GM12878 (cell line): ENCODE results near the gene PPIF. TPM values are rescaled to one million over a fixed set of nuclear protein-coding genes. Genes with fewer than 3 reads are reported as not detected.

ENCODE experiments used
- ATAC-seq: fragments of 200-7000 bp; cut with Tn5 transposase; 3 replicates; pipeline ENCODE4 v1.9.1; 2020; ENCODE audit warnings: mild to moderate bottlenecking, moderate library complexity
- BruUV-seq: library from RNA; stranded (reverse); fragments of 400-500 nt; replicated peaks from 2 replicates; lab custom pipeline; 2021; lab: Mats Ljungman, UMichigan
- CTCF ChIA-PET: fragments of 300-600 bp; sonication (Branson Sonifier 250); formaldehyde crosslinking; extraction: SDS; loops from one replicate; lab custom pipeline; 2021; ENCODE audit warnings: inconsistent platforms; lab: Yijun Ruan, JAX
- POLR2A ChIA-PET: fragments of 350-600 bp; formaldehyde crosslinking; extraction: SDS; loops from one replicate; lab custom pipeline; 2021; ENCODE audit warnings: inconsistent platforms; lab: Charles Lee
- RAD21 ChIA-PET: fragments of 300-600 bp; sonication (Branson Sonifier 250); formaldehyde crosslinking; loops from one replicate; lab custom pipeline; 2023; ENCODE audit warnings: antibody characterized with exemption; ENCODE audit not compliant: unreplicated experiment; lab: Charles Lee
- SMC1A ChIA-PET: fragments of 300-600 bp; sonication (Branson Sonifier 250); formaldehyde crosslinking; loops from one replicate; lab custom pipeline; 2023; ENCODE audit not compliant: unreplicated experiment, uncharacterized antibody; lab: Charles Lee
- DNase-seq: peaks from one replicate; pipeline ENCODE4 v3.0.0-alpha.2; 2011; ENCODE audit warnings: low read depth, low spot score
- FAIRE-seq: peaks from 3 replicates; lab custom pipeline; 2011; peaks lifted over from hg19 to GRCh38; lab: Jason Lieb, UNC
- H2AFZ ChIP-seq: 2 replicates; pipeline ENCODE4 v1.6.0; 2011; ENCODE audit warnings: low read depth, low read length, control low read depth; ENCODE audit not compliant: control insufficient read depth
- H3K27ac ChIP-seq: 2 replicates; pipeline ENCODE4 v1.5.1; 2011; ENCODE audit warnings: control low read depth; ENCODE audit not compliant: control insufficient read depth, insufficient read depth
- H3K27me3 ChIP-seq, 2 experiments: replicated peaks in 1 of 2; 2 replicates each; pipeline versions ENCODE4 v1.6.0 to v1.6.1; 2011; ENCODE audit warnings: low read length in 1 of 2; ENCODE audit not compliant: control insufficient read depth in 2 of 2, insufficient read depth in 2 of 2
- H3K36me3 ChIP-seq, 2 experiments: 2 replicates each; pipeline ENCODE4 v1.5.1; 2011; ENCODE audit warnings: low read length in 1 of 2; ENCODE audit not compliant: control insufficient read depth in 2 of 2, insufficient read depth in 2 of 2
- H3K4me1 ChIP-seq: 2 replicates; pipeline ENCODE4 v1.6.1; 2011; ENCODE audit warnings: mild to moderate bottlenecking, low read length, moderate library complexity, mixed read lengths; ENCODE audit not compliant: control insufficient read depth, insufficient read depth
- H3K4me2 ChIP-seq: 2 replicates; pipeline ENCODE4 v1.6.0; 2011; ENCODE audit warnings: control low read depth; ENCODE audit not compliant: control insufficient read depth, insufficient read depth
- H3K4me3 ChIP-seq: fragments of 200-600 bp; sonication (generic); 2 replicates; pipeline ENCODE4 v1.5.1; 2016
- H3K79me2 ChIP-seq: 2 replicates; pipeline ENCODE4 v1.6.0; 2011; ENCODE audit warnings: low read length; ENCODE audit not compliant: control insufficient read depth, insufficient read depth
- H3K9ac ChIP-seq: 2 replicates; pipeline ENCODE4 v1.8.0; 2011; ENCODE audit warnings: low read length, control low read depth, mixed read lengths; ENCODE audit not compliant: control insufficient read depth, insufficient read depth
- H3K9me3 ChIP-seq: replicated peaks from 3 replicates; pipeline ENCODE4 v1.5.1; 2011; ENCODE audit warnings: mild to moderate bottlenecking, low read length; ENCODE audit not compliant: control insufficient read depth, insufficient read depth
- H4K20me1 ChIP-seq: 2 replicates; pipeline ENCODE4 v1.6.0; 2011; ENCODE audit not compliant: control insufficient read depth, insufficient read depth
- EED ChIP-seq: sonication (generic); IDR thresholded peaks from 2 replicates; pipeline ENCODE4 v1.6.1; 2016; ENCODE audit warnings: antibody characterized with exemption, low read depth
- ESRRA ChIP-seq: IDR thresholded peaks from 2 replicates; pipeline ENCODE4 v1.6.1; 2012; ENCODE audit warnings: mild to moderate bottlenecking, low read length, improper control_type of control experiment
- FOS ChIP-seq: IDR thresholded peaks from 3 replicates; pipeline ENCODE4 v1.6.1; 2011; ENCODE audit warnings: borderline replicate concordance; ENCODE audit not compliant: insufficient read length; ENCODE audit errors: extremely low read depth
- GABPA ChIP-seq: IDR thresholded peaks from 2 replicates; pipeline ENCODE4 v1.6.1; 2014; ENCODE audit warnings: antibody characterized with exemption, low read depth, mild to moderate bottlenecking, inconsistent platforms
- KAT2A ChIP-seq: conservative IDR thresholded peaks from 2 replicates; pipeline ENCODE4 v1.6.1; 2011; ENCODE audit warnings: low read depth, low read length; ENCODE audit not compliant: control insufficient read depth
- NFYB ChIP-seq: IDR thresholded peaks from 2 replicates; pipeline ENCODE4 v1.6.1; 2011; ENCODE audit warnings: low read depth, mild to moderate bottlenecking, low read length, improper control_type of control experiment, moderate library complexity; ENCODE audit not compliant: insufficient read depth
- RB1 ChIP-seq: fragments of 450-650 bp; formaldehyde crosslinking; IDR thresholded peaks from 2 replicates; pipeline ENCODE4 v1.6.1; 2017; ENCODE audit warnings: mild to moderate bottlenecking, borderline replicate concordance
- RELA ChIP-seq: fragments of 450-650 bp; IDR thresholded peaks from 2 replicates; pipeline ENCODE4 v1.8.0; 2014; ENCODE audit warnings: borderline replicate concordance; ENCODE audit not compliant: partially characterized antibody
- SP1 ChIP-seq: IDR thresholded peaks from one replicate; pipeline ENCODE4 v1.6.1; 2011; ENCODE audit warnings: low read depth, low read length
- TCF3 ChIP-seq: IDR thresholded peaks from 2 replicates; pipeline ENCODE4 v1.6.1; 2012; ENCODE audit warnings: low read depth, mild to moderate bottlenecking, low read length, borderline replicate concordance; ENCODE audit not compliant: insufficient read depth
- ZNF622 ChIP-seq: fragments of 450-650 bp; IDR thresholded peaks from 2 replicates; pipeline ENCODE4 v1.6.1; 2017; ENCODE audit warnings: mild to moderate bottlenecking, inconsistent platforms
- WGBS: methylation state at CpG from one replicate; pipeline ENCODE4 v1.1.6; 2016; ENCODE audit warnings: low lambda C conversion rate; ENCODE audit not compliant: insufficient replicate concordance, insufficient coverage; ENCODE audit errors: missing lambda C conversion rate; 5-methylcytosine and 5-hydroxymethylcytosine counted together
- in situ Hi-C: fragments of 300-500 bp; cut with MboI; formaldehyde crosslinking; loops from 9 replicates; pipeline ENCODE4 v1.14.3; 2018; ENCODE audit warnings: mixed read lengths
- intact Hi-C: fragments of 100-400 bp; cut with micrococcal nuclease; formaldehyde crosslinking; loops from one replicate; pipeline ENCODE4 v1.14.2; 2022; ENCODE audit not compliant: unreplicated experiment
- polyA plus RNA-seq, 11 experiments: library from polyadenylated mRNA; depleted of rRNA in 4 of 11; unstranded in 6 of 11; stranded (reverse) in 5 of 11; fragments of >200 nt; fragmentation: Nextera tagmentation in 4 of 11; fragmentation: Illumina TruSeq in 1 of 11; extraction: Ambion mirVana in 4 of 11; extraction: Trizol in 1 of 11; gene quantifications; 1 replicate in 1 of 11; 2 replicates in 10 of 11; pipeline versions ENCODE4 v1.2.1 to v1.2.3, GENCODE V29; 2011 to 2016; ENCODE audit warnings: inconsistent platforms in 2 of 11, missing spikeins in 2 of 11, low read depth in 1 of 11
- total RNA-seq, 4 experiments: library from RNA; depleted of rRNA in 3 of 4; stranded (reverse); fragments of >200 nt in 3 of 4; fragmentation: Illumina TruSeq in 1 of 4; extraction: Trizol in 1 of 4; gene quantifications; 2 replicates each; pipeline versions ENCODE4 v1.2.1 to v1.2.3, GENCODE V29; 2013 to 2021
- TF ChIP-seq, protein P1 (sequence below): fragments of 450-650 bp; IDR thresholded peaks from 2 replicates; pipeline ENCODE4 v1.6.1; 2016; ENCODE audit warnings: mild to moderate bottlenecking
- TF ChIP-seq, protein P2 (sequence below): IDR thresholded peaks from 2 replicates; pipeline ENCODE4 v1.6.1; 2012; ENCODE audit warnings: low read depth, low read length, improper control_type of control experiment
- TF ChIP-seq, protein P3 (sequence below): fragments of 450-650 bp; IDR thresholded peaks from 2 replicates; pipeline ENCODE4 v1.6.1; 2017; ENCODE audit warnings: mild to moderate bottlenecking

Gene PPIF
- total and polyA plus RNA-seq, 10 of the 15 experiments (the other 5 are each of a cell fraction or from before 2014, with no cell fraction given) = 28.8 to 180 (median 128) TPM

DNA sequence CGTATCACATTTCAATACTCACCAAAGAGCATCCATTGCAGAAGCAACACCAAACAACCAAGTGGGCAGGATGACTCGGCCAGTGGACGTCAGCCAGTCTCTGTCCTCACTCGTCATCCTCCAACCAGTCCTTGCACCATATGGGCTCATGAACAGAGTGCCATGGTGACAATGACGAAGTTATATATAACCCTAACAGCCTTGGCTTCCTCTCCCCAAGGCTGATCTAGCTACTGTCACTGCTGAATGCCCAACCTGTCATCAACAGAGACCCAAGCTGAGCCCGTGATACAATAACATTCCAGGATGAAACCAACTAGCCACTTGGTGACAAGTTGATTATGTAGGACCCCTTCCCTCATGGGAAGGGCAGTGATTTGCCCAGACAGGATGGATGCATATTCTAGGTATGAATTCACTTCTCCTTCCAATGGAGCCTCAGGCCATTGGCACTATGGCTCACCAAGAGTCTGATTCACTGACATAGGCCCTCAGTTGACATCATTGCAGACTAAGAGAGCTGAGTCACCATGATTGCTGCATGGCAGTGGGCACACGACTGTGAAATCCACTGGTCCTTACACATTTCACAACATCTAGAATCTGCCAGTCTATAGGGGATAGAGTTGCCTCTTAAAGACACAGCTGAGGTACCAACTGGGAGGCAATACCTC is 26.3 kb upstream of the PPIF start:
- H3K36me3 ChIP-seq = no peaks in the 10 kb centered on the region
- no TSS peak for BruUV-seq
- H2AFZ ChIP-seq = no peak overlapping the region
- H3K9ac ChIP-seq = no peak overlapping the region
- intact Hi-C loops (no loop called here), in situ Hi-C loops (no loop called here)
- DNase-seq = no peak
- CTCF ChIA-PET = interaction anchor here (0.9 to 1.7 kb wide), 2 partner anchors 11 to 23 kb away, joined by 3 to 6 read pairs; no protein-coding TSS in a partner anchor
- FAIRE-seq = no peak
- H3K27me3 ChIP-seq = no peaks in the 10 kb centered on the region
- ATAC-seq = no peak
- H3K79me2 ChIP-seq = no peaks in the 10 kb centered on the region
- H3K4me1 ChIP-seq = peaks cover 52% of the 10 kb centered on the region
- H4K20me1 ChIP-seq = no peaks in the 10 kb centered on the region
- no peak overlapping the region for H3K27ac ChIP-seq
- H3K9me3 ChIP-seq = no peaks in the 10 kb centered on the region; the same call in 2 of the 3 replicates
- POLR2A ChIA-PET = interaction anchor here (0.6 to 2.3 kb wide), 3 partner anchors 11 to 61 kb away, joined by 3 to 7 read pairs (median 5); no protein-coding TSS in a partner anchor
- SMC1A ChIA-PET = interaction anchor here (0.8 to 3.5 kb wide), 8 partner anchors 9 to 72 kb away, joined by 3 to 17 read pairs (median 6); no protein-coding TSS in a partner anchor
- no peak overlapping the region for H3K4me2 ChIP-seq
- TF ChIP-seq ZNF622 (no peak), EED (no peak), RELA (no peak), NFYB (no peak), ESRRA (no peak), RB1 (no peak), GABPA (no peak), FOS (no peak), KAT2A (no peak), TCF3 (no peak), SP1 (no peak)
- TF ChIP-seq, protein P1, sequence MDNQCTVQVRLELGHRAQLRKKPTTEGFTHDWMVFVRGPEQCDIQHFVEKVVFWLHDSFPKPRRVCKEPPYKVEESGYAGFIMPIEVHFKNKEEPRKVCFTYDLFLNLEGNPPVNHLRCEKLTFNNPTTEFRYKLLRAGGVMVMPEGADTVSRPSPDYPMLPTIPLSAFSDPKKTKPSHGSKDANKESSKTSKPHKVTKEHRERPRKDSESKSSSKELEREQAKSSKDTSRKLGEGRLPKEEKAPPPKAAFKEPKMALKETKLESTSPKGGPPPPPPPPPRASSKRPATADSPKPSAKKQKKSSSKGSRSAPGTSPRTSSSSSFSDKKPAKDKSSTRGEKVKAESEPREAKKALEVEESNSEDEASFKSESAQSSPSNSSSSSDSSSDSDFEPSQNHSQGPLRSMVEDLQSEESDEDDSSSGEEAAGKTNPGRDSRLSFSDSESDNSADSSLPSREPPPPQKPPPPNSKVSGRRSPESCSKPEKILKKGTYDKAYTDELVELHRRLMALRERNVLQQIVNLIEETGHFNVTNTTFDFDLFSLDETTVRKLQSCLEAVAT = no peak
- TF ChIP-seq, protein P2, sequence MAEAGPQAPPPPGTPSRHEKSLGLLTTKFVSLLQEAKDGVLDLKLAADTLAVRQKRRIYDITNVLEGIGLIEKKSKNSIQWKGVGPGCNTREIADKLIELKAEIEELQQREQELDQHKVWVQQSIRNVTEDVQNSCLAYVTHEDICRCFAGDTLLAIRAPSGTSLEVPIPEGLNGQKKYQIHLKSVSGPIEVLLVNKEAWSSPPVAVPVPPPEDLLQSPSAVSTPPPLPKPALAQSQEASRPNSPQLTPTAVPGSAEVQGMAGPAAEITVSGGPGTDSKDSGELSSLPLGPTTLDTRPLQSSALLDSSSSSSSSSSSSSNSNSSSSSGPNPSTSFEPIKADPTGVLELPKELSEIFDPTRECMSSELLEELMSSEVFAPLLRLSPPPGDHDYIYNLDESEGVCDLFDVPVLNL = no peak
- TF ChIP-seq, protein P3, sequence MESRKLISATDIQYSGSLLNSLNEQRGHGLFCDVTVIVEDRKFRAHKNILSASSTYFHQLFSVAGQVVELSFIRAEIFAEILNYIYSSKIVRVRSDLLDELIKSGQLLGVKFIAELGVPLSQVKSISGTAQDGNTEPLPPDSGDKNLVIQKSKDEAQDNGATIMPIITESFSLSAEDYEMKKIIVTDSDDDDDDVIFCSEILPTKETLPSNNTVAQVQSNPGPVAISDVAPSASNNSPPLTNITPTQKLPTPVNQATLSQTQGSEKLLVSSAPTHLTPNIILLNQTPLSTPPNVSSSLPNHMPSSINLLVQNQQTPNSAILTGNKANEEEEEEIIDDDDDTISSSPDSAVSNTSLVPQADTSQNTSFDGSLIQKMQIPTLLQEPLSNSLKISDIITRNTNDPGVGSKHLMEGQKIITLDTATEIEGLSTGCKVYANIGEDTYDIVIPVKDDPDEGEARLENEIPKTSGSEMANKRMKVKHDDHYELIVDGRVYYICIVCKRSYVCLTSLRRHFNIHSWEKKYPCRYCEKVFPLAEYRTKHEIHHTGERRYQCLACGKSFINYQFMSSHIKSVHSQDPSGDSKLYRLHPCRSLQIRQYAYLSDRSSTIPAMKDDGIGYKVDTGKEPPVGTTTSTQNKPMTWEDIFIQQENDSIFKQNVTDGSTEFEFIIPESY = no peak
- TF ChIP-seq, all 136 proteins: peak for 0
- WGBS = 83% methylated on average over 7 of the region's 7 CpGs
- RAD21 ChIA-PET = no interaction called here
- no peak overlapping the region for H3K4me3 ChIP-seq
